T-helper 1 cell treated with Interleukin-12 subunit alpha and Interleukin-12 subunit beta and Interleukin-4 antibody, amounts not matched to agents 30 ng/mL and 1 ng/mL, for 36 hours (primary cell): ENCODE measurements around the gene NRGN. TPM values are rescaled to one million over a fixed set of nuclear protein-coding genes. Genes with fewer than 3 reads are reported as not detected.

Experiments
- intact Hi-C: fragments of 100-400 bp; cut with micrococcal nuclease; formaldehyde crosslinking; loops from one replicate; pipeline ENCODE4 v1.15.1; 2024
- total RNA-seq: library from RNA; stranded (reverse); gene quantifications from 2 replicates; pipeline ENCODE4 v1.2.3, GENCODE V29; 2022

Gene NRGN
- total RNA-seq: 2.4 and 3.1 TPM in 2 replicates

- intact Hi-C loops: loop anchor here (1.0 to 10.0 kb wide), 8 partner anchors 8 to 1615 kb away; partner anchors contain the start of genes HYLS1, SIAE, SPA17 and ST3GAL4
Measured at GRCh38 chr11:124739479-124740276, at the start of gene NRGN. NRGN (plus strand) TSS chr11:124739942; CDS start chr11:124740085, 143 bp downstream.

DNA sequence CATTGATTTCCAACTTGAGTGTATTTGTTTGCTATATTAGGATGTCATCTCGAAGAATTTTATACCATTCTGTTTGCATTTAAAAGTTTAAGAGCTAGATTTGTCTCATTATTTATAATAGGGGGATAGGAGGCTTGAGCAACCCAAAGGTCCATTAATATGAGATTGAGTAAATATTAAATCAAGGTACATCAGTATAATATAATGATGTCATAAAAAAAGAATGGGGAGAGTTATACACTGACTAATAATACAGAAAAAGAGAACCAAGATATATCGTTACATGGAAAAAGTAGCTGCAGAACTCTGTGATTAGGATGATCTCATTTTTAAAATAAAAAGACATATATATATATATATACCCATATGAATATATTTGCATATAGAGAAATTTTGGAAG, 46.6 kb upstream of the NRGN start:
- intact Hi-C loops: no loop called here

GRCh38 chr11:124699547-124699946, 40.2 kb upstream of the NRGN start:
- intact Hi-C loops: no loop called here

DNA sequence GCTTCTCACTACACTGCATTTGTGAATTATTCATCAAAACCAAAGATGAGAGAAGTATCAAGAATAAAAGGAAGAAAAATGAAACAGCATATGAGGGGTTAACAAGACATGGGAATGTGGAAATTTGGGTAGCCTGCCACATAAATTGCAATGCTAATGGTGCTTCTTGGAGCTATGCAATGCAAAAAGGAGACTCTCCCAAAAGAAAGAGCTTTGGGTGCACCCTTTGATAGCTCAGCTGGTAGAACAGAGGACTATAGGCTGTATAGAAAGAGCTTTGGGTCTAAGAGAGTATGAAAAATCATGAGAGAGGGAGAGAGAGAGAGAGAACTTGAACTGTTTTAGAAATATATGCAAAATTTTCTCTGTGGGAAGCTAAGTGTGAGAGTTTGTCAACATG, 39.7 kb upstream of the NRGN start:
- intact Hi-C loops: no loop called here

DNA sequence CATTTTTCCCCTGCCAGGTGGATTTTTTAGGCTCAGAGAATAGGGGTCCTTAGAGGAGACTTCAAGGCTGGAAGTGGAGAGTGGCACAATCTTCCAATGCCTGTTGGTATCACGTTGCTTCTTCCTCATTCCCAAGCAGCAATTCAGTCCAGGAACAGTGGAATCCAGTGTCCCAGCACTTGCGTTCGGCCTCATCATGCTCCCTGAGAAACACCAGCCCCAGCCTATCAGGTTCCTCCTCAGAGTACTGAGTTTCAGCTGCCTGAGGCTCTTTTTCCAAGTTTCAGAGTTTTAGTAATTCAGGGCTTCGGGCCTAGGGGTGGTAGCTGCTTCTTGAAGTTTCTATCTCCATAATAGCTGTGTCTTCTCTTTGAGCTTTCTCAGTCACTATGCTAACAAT, 31.9 kb upstream of the NRGN start:
- intact Hi-C loops: no loop called here

- intact Hi-C loops: no loop called here
Measured at GRCh38 chr11:124712392-124712791, 27.4 kb upstream of the NRGN start.

DNA sequence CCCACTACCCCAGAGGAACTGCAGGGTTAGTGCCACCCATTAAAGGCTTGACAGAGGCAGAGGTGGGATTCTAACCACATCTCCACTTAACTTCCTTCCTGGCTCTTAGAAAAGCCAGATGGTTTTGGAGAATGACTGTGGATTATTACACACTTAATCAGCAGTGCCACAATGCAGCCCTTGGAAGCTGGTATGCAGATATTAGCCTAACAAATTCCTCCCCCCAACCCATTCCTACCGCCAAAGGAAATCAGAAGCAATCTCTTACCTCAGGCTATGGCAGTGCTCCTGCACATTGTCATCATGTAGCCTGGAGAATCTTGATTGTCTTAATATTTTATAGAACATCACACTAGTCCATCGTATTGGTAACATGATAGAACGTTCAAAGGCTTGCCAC, 23.2 kb upstream of the NRGN start:
- intact Hi-C loops: no loop called here

DNA sequence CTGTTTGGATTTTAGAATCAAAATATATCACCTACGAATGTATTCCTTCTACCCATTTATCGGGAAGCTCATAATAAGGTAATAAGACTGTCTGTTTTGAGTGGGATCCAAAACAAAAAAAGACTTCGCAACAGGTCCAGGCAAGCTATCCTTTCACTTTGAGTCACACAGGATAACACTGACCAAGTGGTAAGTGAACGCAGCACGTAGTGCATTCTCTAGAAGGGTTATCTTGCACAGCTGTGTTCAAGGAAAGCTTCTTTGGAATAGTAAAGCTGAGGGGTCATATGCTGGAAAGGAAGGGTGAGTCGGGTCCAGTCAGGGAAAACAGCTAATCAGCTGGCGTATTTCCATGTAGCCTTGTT, 22.3 kb upstream of the NRGN start:
- intact Hi-C loops: no loop called here

GRCh38 chr11:124717786-124718651, 21.7 kb upstream of the NRGN start:
- intact Hi-C loops: loop anchor here (1.0 kb wide), 1 partner anchor 45 kb away; the partner anchor contains the start of genes SIAE and SPA17

GRCh38 chr11:124718801-124719200, 20.9 kb upstream of the NRGN start:
- intact Hi-C loops: loop anchor here (1.0 kb wide), 1 partner anchor 46 kb away; the partner anchor contains the start of genes SIAE and SPA17

- intact Hi-C loops: no loop called here
Measured at GRCh38 chr11:124719534-124719933, 20.2 kb upstream of the NRGN start.

DNA sequence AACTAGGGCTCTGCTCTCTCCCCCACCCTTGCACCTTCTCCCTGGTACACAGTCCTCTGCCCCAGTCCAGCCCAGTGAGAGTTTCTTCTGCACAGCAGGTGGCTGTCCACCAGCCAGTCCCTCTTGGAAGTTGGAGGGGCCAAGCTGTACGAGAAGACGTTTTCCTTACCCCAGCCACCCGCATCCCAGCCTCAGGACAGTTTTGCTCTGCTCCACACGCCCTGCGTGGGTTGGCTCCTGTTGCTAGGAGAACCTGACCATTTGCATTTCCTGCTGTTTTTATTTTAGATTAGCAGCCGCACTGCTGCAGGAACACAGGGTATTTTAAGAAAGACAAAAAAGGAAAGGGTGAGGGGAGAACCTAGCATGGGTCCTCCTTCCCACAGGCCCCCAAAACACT, 17.6 kb upstream of the NRGN start:
- intact Hi-C loops: no loop called here

DNA sequence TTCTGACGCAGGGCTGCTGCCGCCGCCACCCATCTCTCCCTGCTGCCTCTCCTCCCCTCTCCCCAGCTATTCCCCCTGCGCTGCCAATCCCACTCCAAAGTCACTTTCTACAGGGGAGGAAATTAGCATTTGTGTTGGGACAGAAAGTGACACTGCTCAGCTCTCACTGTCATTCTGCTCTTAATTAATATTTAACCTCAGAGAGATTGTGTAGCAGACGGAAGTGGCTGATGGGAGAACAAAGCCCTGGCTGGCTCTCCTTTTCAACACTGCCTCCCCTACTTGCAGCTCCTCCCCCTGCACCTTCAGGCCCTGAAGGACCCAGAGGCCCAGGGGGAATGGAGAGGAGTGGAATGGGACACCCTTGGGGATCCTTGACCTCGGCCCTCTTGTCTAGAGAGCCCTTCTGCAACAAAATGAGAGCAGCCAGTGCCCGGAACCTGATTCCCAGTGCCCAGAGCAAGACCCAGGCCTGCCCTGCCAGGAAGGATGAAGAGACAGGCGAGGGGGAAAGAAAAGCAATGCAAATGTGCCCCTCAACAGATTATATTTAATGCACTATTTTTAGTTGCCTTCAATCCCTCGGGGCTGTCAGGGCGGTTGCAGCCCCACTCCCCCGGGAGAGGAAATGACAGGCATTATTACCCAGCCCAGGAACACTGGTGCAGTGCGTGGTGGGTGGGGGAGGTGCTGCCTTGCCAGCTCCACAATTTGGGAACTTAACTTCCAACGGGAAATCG, 14.6 kb upstream of the NRGN start:
- intact Hi-C loops: no loop called here

DNA sequence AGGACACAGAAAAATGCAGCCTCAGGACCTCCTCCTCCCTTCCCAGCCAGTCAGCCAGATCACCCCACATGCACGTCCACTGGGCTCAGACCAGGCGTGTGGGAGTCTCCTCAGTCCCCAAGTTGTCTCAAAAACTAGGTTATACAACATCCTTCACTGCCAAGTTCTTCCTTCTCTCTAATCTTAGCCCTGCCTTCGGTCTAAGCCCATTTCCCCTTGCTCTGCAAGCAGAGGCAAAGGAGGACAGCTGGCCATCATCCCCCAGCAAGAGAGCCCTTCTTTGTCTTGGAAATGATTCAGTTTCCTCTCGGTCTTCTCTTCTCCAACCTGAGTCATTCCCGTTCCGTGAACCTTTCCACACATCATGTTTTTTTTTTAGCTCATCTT, 14.0 kb upstream of the NRGN start:
- intact Hi-C loops: no loop called here

- intact Hi-C loops: no loop called here
Measured at GRCh38 chr11:124727474-124727873, 12.3 kb upstream of the NRGN start.

GRCh38 chr11:124728134-124728533, 11.6 kb upstream of the NRGN start:
- intact Hi-C loops: no loop called here

- intact Hi-C loops: no loop called here
Measured at GRCh38 chr11:124729571-124729970, 10.2 kb upstream of the NRGN start.

DNA sequence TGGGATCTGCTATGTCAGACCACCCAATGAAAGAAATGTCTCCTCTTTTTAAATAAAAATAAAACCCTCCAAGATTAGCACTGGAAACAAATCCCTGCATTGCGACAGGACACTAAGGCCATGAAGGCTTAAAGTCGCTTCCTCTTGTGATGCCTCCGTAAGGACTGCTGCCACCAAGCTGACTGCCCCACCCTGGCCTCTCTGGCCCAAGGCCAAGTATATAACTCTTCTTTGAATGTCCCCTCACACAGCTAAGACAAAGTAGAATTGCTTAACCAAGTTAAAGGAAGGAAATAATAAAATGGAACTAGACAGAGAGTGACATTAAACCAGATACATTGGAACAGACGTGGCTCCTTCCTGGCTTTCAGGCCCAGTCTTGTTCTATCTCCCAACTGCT, 7.5 kb upstream of the NRGN start:
- intact Hi-C loops: no loop called here

- intact Hi-C loops: loop anchor here (5.0 kb wide), 1 partner anchor 619 kb away; the partner anchor contains the start of gene VWA5A
Measured at GRCh38 chr11:124736736-124737135, 3.0 kb upstream of the NRGN start.

DNA sequence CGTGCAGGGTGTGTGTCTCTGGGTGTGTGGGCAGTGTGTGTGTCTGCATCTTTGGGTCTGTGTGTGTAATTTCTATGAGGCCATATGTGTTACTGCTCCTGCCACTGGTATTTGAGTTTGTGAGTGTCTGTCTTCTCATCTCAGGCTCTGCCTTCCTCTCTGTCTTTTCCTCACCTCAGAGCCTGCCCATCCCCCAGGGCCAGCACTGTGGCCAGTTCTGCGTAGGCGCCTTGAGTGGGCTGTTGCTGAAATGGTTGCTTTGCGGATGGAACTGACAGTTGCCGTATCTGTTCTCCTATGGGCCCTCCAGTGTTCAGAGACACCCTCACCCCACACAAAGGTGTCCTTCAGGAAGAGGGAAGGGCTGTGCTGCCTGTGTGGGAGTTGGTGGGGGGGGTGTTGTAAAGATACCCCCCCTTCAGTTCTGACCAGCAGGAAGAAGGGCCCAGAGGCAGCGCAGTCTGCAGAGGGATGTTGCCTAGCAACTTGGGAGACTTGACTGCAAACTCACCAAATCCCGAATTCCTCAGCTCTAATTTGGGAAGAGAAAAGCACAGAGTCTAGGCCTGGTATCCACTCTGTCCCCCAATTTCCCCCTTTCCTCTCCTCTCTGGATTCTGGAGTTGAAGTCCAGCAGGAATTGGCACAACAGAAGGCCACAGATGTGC, 2.0 kb upstream of the NRGN start:
- intact Hi-C loops: loop anchor here (5.0 kb wide), 1 partner anchor 620 kb away; the partner anchor contains the start of gene VWA5A
